Measurements from ENCODE around the gene PRCP.

- TF ChIP-seq CTCF (conservative IDR thresholded peaks at IDR 0.05): no peak
- TF ChIP-seq ZFX (IDR thresholded peaks at IDR 0.05): no peak
Observed at GRCh38 chr11:82863209-82863608, 37.0 kb downstream of the PRCP start.
